Left forelimb (tissue), 1 donor: ENCODE measurements around the gene PAX7.

Experiments
- DNase-seq: peaks from one replicate; pipeline ENCODE4 v3.0.0-alpha.2; 2018; ENCODE audit warnings: low spot score

Gene PAX7

GRCh38 chr1:18641005-18641941 lies 10.6 kb downstream of the PAX7 start:
- DNase-seq: no peak

GRCh38 chr1:18642278-18643095 lies 11.8 kb downstream of the PAX7 start:
- no peak for DNase-seq

- DNase-seq: no peak
These were observed 12.7 kb downstream of the PAX7 start for GRCh38 chr1:18643154-18644012.

GRCh38 chr1:18644013-18644399 lies 13.4 kb downstream of the PAX7 start:
- DNase-seq: no peak

GRCh38 chr1:18644446-18644845 lies 13.8 kb downstream of the PAX7 start:
- DNase-seq: no peak

- DNase-seq: no peak
These were observed 14.5 kb downstream of the PAX7 start for GRCh38 chr1:18644973-18645746.

GRCh38 chr1:18645747-18646090 lies 15.1 kb downstream of the PAX7 start:
- no peak for DNase-seq

- no peak for DNase-seq
These were observed 15.6 kb downstream of the PAX7 start for GRCh38 chr1:18646091-18646785.

GRCh38 chr1:18646786-18647410 lies 16.3 kb downstream of the PAX7 start:
- DNase-seq: no peak

- DNase-seq: no peak
These were observed 17.1 kb downstream of the PAX7 start for GRCh38 chr1:18647681-18648214.

- DNase-seq: no peak
These were observed 19.2 kb downstream of the PAX7 start for GRCh38 chr1:18649693-18650370.

- no peak for DNase-seq
These were observed 21.1 kb downstream of the PAX7 start for GRCh38 chr1:18651713-18652112.

- no peak for DNase-seq
These were observed 22.1 kb downstream of the PAX7 start for GRCh38 chr1:18652791-18653190.

- DNase-seq: no peak
These were observed 22.7 kb downstream of the PAX7 start for GRCh38 chr1:18653367-18653766.

- DNase-seq: no peak
These were observed 23.3 kb downstream of the PAX7 start for GRCh38 chr1:18653916-18654315.

GRCh38 chr1:18654599-18654998 lies 24.0 kb downstream of the PAX7 start:
- DNase-seq: no peak

- no peak for DNase-seq
These were observed 27.0 kb downstream of the PAX7 start for GRCh38 chr1:18657506-18658201.

- no peak for DNase-seq
These were observed 28.2 kb downstream of the PAX7 start for GRCh38 chr1:18658831-18659230.
